H9 (cell line): ENCODE measurements around the gene TLE5. TPM values are rescaled to one million over a fixed set of nuclear protein-coding genes. Genes with fewer than 3 reads are reported as not detected.

ENCODE experiments used
- DNase-seq: peaks from one replicate; pipeline ENCODE4 v3.0.0-alpha.2; 2017
- H2AFZ ChIP-seq: one replicate; pipeline ENCODE4 v1.6.1; 2013; ENCODE audit warnings: mild to moderate bottlenecking, low read length, control low read depth, moderate library complexity
- H2AK5ac ChIP-seq: 2 replicates; pipeline ENCODE4 v1.6.1; 2013; ENCODE audit warnings: low read length, control low read depth, mixed read lengths; ENCODE audit not compliant: insufficient read length
- H2BK120ac ChIP-seq: one replicate; pipeline ENCODE4 v1.6.1; 2013; ENCODE audit warnings: low read depth, mild to moderate bottlenecking, low read length, control low read depth, inconsistent platforms; ENCODE audit not compliant: poor library complexity, severe bottlenecking
- H2BK12ac ChIP-seq: 2 replicates; pipeline ENCODE4 v1.6.1; 2013; ENCODE audit warnings: low read length, control low read depth, mixed read lengths, low read depth; ENCODE audit not compliant: insufficient read length
- H2BK15ac ChIP-seq: 2 replicates; pipeline ENCODE4 v1.6.1; 2013; ENCODE audit warnings: low read depth, low read length, control low read depth
- H2BK20ac ChIP-seq: one replicate; pipeline ENCODE4 v1.6.1; 2013; ENCODE audit warnings: low read depth, mild to moderate bottlenecking, low read length, control low read depth, inconsistent platforms; ENCODE audit not compliant: poor library complexity, severe bottlenecking
- H2BK5ac ChIP-seq: 2 replicates; pipeline ENCODE4 v1.6.1; 2013; ENCODE audit warnings: low read length, control low read depth, mixed read lengths; ENCODE audit not compliant: insufficient read length
- H3K14ac ChIP-seq: 2 replicates; pipeline ENCODE4 v1.6.1; 2013; ENCODE audit warnings: low read length, control low read depth; ENCODE audit not compliant: insufficient read depth
- H3K18ac ChIP-seq: 2 replicates; pipeline ENCODE4 v1.6.1; 2013; ENCODE audit warnings: low read depth, mild to moderate bottlenecking, mixed read lengths, low read length, control low read depth; ENCODE audit not compliant: insufficient read length
- H3K23ac ChIP-seq: 2 replicates; pipeline ENCODE4 v1.6.1; 2013; ENCODE audit warnings: low read length, control low read depth, mixed read lengths, low read depth; ENCODE audit not compliant: insufficient read length
- H3K23me2 ChIP-seq: 2 replicates; pipeline ENCODE4 v1.6.1; 2013; ENCODE audit warnings: low read depth, mild to moderate bottlenecking, mixed read lengths, low read length, control low read depth; ENCODE audit not compliant: insufficient read length, poor library complexity, severe bottlenecking
- H3K27ac ChIP-seq: 2 replicates; pipeline ENCODE4 v1.5.1; 2013; ENCODE audit warnings: low read length, control low read depth, mixed read lengths, low read depth; ENCODE audit not compliant: insufficient read length
- H3K27me3 ChIP-seq: 2 replicates; pipeline ENCODE4 v1.6.1; 2013; ENCODE audit warnings: low read length, control low read depth, inconsistent platforms; ENCODE audit not compliant: insufficient read depth
- H3K4ac ChIP-seq: 2 replicates; pipeline ENCODE4 v1.6.1; 2013; ENCODE audit warnings: low read depth, mild to moderate bottlenecking, control low read depth, inconsistent platforms, low read length, moderate library complexity
- H3K4me1 ChIP-seq: 2 replicates; pipeline ENCODE4 v1.6.1; 2013; ENCODE audit warnings: low read length, control low read depth, inconsistent platforms; ENCODE audit not compliant: insufficient read depth
- H3K4me2 ChIP-seq: 2 replicates; pipeline ENCODE4 v1.6.1; 2013; ENCODE audit warnings: low read length, control low read depth, mixed read lengths; ENCODE audit not compliant: insufficient read length, insufficient read depth
- H3K56ac ChIP-seq: 2 replicates; pipeline ENCODE4 v1.6.1; 2013; ENCODE audit warnings: low read depth, mild to moderate bottlenecking, mixed read lengths, low read length, control low read depth; ENCODE audit not compliant: insufficient read length
- H3K79me1 ChIP-seq: 2 replicates; pipeline ENCODE4 v1.6.1; 2013; ENCODE audit warnings: low read depth, mild to moderate bottlenecking, moderate library complexity, low read length, control low read depth, inconsistent platforms; ENCODE audit not compliant: insufficient read depth, poor library complexity, severe bottlenecking
- H3K79me2 ChIP-seq: 2 replicates; pipeline ENCODE4 v1.6.1; 2013; ENCODE audit warnings: low read length, control low read depth, inconsistent platforms; ENCODE audit not compliant: insufficient read depth
- H3K9ac ChIP-seq: 2 replicates; pipeline ENCODE4 v1.6.1; 2013; ENCODE audit warnings: low read length, control low read depth, mixed read lengths; ENCODE audit not compliant: insufficient read length; ENCODE audit errors: extremely low read depth
- H3K9me3 ChIP-seq: one replicate; pipeline ENCODE4 v1.6.1; 2013; ENCODE audit warnings: low read depth, low read length, inconsistent platforms; ENCODE audit not compliant: control insufficient read depth
- H3T11ph ChIP-seq: one replicate; pipeline ENCODE4 v1.6.1; 2013; ENCODE audit warnings: mild to moderate bottlenecking, low read length, control low read depth, inconsistent platforms
- H4K20me1 ChIP-seq: one replicate; pipeline ENCODE4 v1.6.1; 2013; ENCODE audit not compliant: control insufficient read depth, insufficient read length, insufficient read depth
- H4K5ac ChIP-seq: 2 replicates; pipeline ENCODE4 v1.6.1; 2013; ENCODE audit warnings: low read depth, mild to moderate bottlenecking, mixed read lengths, low read length, control low read depth; ENCODE audit not compliant: insufficient read length
- H4K8ac ChIP-seq: replicated peaks from 2 replicates; pipeline ENCODE4 v1.6.1; 2013; ENCODE audit warnings: low read length, control low read depth, mixed read lengths, low read depth; ENCODE audit not compliant: insufficient read length
- H4K91ac ChIP-seq: 2 replicates; pipeline ENCODE4 v1.6.1; 2013; ENCODE audit warnings: low read depth, mild to moderate bottlenecking, moderate library complexity, mixed read lengths, low read length, control low read depth; ENCODE audit not compliant: insufficient read length
- H3K27ac Mint-ChIP-seq, 3 experiments: 2 replicates in 2 of 3; 3 replicates in 1 of 3; pipeline ENCODE4 v1.8.0; 2020 to 2021; ENCODE audit warnings: mixed read lengths in 3 of 3, mild to moderate bottlenecking in 1 of 3, moderate library complexity in 1 of 3
- H3K27me3 Mint-ChIP-seq: 2 replicates; pipeline ENCODE4 v1.8.0; 2021; ENCODE audit warnings: low read depth, mild to moderate bottlenecking, moderate library complexity, mixed read lengths
- H3K36me3 Mint-ChIP-seq, 3 experiments: 2 replicates in 2 of 3; 3 replicates in 1 of 3; pipeline ENCODE4 v1.8.0; 2020 to 2021; ENCODE audit warnings: low read depth in 3 of 3, mixed read lengths in 3 of 3; ENCODE audit not compliant: insufficient read depth in 1 of 3
- H3K4me1 Mint-ChIP-seq, 2 experiments: 2 replicates each; pipeline ENCODE4 v1.8.0; 2020; ENCODE audit warnings: mixed read lengths in 2 of 2
- H3K4me3 Mint-ChIP-seq, 2 experiments: 2 replicates in 1 of 2; 3 replicates in 1 of 2; pipeline ENCODE4 v1.8.0; 2020 to 2021; ENCODE audit warnings: mild to moderate bottlenecking in 2 of 2, mixed read lengths in 2 of 2, moderate library complexity in 1 of 2
- H3K9me3 Mint-ChIP-seq, 2 experiments: 2 replicates in 1 of 2; 3 replicates in 1 of 2; pipeline ENCODE4 v1.8.0; 2020; ENCODE audit warnings: mild to moderate bottlenecking in 2 of 2, mixed read lengths in 2 of 2, moderate library complexity in 1 of 2
- WGBS: extraction: QIAGEN DNeasy Blood & Tissue Kit; methylation state at CpG from one replicate; pipeline ENCODE4 v1.1.7; 2013; ENCODE audit warnings: missing lambda C conversion rate, low lambda C conversion rate, mixed read lengths; ENCODE audit not compliant: insufficient read length; ENCODE audit errors: extremely low coverage; 5-methylcytosine and 5-hydroxymethylcytosine counted together
- total RNA-seq: library from RNA; stranded (reverse); gene quantifications from 2 replicates; pipeline ENCODE4 v1.2.1, GENCODE V29; 2021
- TF ChIP-seq, protein P1 (sequence below): fragments of 200-600 bp; sonication (generic); conservative IDR thresholded peaks from 3 replicates; pipeline ENCODE4 v1.8.0; 2021; ENCODE audit warnings: antibody characterized with exemption, mild to moderate bottlenecking

Gene TLE5
- total RNA-seq, 1 experiment from 2014 or later = 221 TPM

DNA sequence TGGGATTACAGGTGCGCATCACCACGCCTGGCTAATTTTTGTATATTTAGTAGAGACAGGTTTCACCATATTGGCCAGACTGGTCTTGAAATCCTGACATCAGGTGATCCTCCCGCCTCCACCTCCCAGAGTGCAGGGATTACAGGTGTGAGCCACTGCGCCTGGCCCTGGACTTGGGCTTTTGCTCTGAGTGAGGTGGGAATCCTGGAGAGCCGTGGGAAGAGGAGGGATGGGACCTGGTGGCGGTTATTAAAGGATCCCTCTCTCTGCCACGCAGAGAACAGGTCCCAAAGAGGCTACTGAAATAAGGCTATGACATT, 1.7 kb upstream of the TLE5 start:
- H2BK20ac ChIP-seq = no peak overlapping the region
- Mint-ChIP-seq H3K4me3 (peak overlapping the region; percentile 8 to 86; a peak in 3 of 5 replicates), H3K27me3 (peaks cover 3% of the 10 kb centered on the region), H3K4me1 (peaks cover 7 to 14% of the 10 kb centered on the region in 2 experiments; a peak in 3 of 4 replicates), H3K36me3 (peaks cover 2 to 15% (median 14%) of the 10 kb centered on the region in 3 experiments; a peak in 6 of 7 replicates), H3K27ac (no peak overlapping the region), H3K9me3 (no peaks in the 10 kb centered on the region)
- no peak overlapping the region for H4K91ac ChIP-seq
- no peak overlapping the region for H3K56ac ChIP-seq
- H3K79me1 ChIP-seq = no peaks in the 10 kb centered on the region
- H4K20me1 ChIP-seq = no peaks in the 10 kb centered on the region
- H2BK12ac ChIP-seq = no peak overlapping the region
- no peak overlapping the region for H2BK15ac ChIP-seq
- H3K23ac ChIP-seq = no peak overlapping the region
- no peaks in the 10 kb centered on the region for H3K23me2 ChIP-seq
- H3K9ac ChIP-seq = no peak overlapping the region
- H3K27me3 ChIP-seq = no peaks in the 10 kb centered on the region
- no peaks in the 10 kb centered on the region for H3K9me3 ChIP-seq
- H2BK5ac ChIP-seq = no peak overlapping the region
- no peak overlapping the region for H4K5ac ChIP-seq
- H4K8ac ChIP-seq = no peak overlapping the region
- H3K14ac ChIP-seq = no peak overlapping the region
- H3K18ac ChIP-seq = no peak overlapping the region
- H3K4me1 ChIP-seq = no peaks in the 10 kb centered on the region
- DNase-seq = no peak
- H3T11ph ChIP-seq = no peak overlapping the region
- no peak overlapping the region for H2AFZ ChIP-seq
- WGBS = no CpG with 5 or more reads among the region's 7 CpGs
- no peak overlapping the region for H2AK5ac ChIP-seq
- no peak overlapping the region for H3K27ac ChIP-seq
- TF ChIP-seq, protein P1, sequence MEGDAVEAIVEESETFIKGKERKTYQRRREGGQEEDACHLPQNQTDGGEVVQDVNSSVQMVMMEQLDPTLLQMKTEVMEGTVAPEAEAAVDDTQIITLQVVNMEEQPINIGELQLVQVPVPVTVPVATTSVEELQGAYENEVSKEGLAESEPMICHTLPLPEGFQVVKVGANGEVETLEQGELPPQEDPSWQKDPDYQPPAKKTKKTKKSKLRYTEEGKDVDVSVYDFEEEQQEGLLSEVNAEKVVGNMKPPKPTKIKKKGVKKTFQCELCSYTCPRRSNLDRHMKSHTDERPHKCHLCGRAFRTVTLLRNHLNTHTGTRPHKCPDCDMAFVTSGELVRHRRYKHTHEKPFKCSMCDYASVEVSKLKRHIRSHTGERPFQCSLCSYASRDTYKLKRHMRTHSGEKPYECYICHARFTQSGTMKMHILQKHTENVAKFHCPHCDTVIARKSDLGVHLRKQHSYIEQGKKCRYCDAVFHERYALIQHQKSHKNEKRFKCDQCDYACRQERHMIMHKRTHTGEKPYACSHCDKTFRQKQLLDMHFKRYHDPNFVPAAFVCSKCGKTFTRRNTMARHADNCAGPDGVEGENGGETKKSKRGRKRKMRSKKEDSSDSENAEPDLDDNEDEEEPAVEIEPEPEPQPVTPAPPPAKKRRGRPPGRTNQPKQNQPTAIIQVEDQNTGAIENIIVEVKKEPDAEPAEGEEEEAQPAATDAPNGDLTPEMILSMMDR = no peak
- no peak overlapping the region for H3K4ac ChIP-seq
- H3K4me2 ChIP-seq = no peak overlapping the region
- no peak overlapping the region for H2BK120ac ChIP-seq
- no peaks in the 10 kb centered on the region for H3K79me2 ChIP-seq
